ENCODE data around the gene AP5S1.
"Not testable (repeated sequence)": the region's sequence is repeated elsewhere in the genome, so short reads cannot be mapped to it uniquely, and the experiment has no call there.

AP5S1 gene

DNA sequence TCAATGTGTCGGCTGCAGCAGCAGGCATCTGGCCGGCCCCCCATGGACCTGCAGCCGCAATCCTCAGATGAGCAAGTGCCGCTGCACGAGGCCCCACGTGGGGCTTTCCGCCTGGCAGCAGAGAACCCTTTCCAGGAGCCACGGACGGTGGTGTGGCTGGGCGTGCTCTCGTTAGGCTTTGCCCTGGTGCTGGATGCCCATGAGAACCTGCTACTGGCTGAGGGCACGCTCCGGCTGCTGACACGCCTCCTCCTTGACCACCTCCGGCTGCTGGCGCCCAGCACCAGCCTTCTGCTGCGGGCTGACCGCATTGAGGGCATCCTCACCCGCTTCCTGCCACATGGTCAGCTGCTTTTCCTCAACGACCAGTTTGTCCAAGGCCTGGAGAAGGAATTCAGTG, 3.5 kb downstream of the AP5S1 start:
- H3K4ac ChIP-seq (ENCODE audit: low read depth, low read length), result no peak overlapping the region
- H3K36me3 ChIP-seq (ENCODE audit: control insufficient read depth, insufficient read depth, low read length), result no peaks in the 10 kb centered on the region
- no peak overlapping the region for H2BK5ac ChIP-seq (ENCODE audit: low read length)
- H2BK120ac ChIP-seq (ENCODE audit: low read depth, low read length), result no peak overlapping the region
- DNase-seq, result no peak
- H3K18ac ChIP-seq (ENCODE audit: low read length), result no peak overlapping the region
- no peak overlapping the region for H3K56ac ChIP-seq (ENCODE audit: low read length)
- H3K9ac ChIP-seq (ENCODE audit: low read length), result no peak overlapping the region
- no peaks in the 10 kb centered on the region for H3K27me3 ChIP-seq (ENCODE audit: insufficient read depth, low read length, poor library complexity)
- no peaks in the 10 kb centered on the region for H3K79me2 ChIP-seq (ENCODE audit: control insufficient read depth, insufficient read depth, low read length)
- H3K27ac ChIP-seq (ENCODE audit: low read depth, low read length), result no peak overlapping the region
- H3K4me2 ChIP-seq (ENCODE audit: low read length), result no peak overlapping the region
- H3K4me3 ChIP-seq (ENCODE audit: low read length), result no peak overlapping the region
- H2BK15ac ChIP-seq (replicated peaks; ENCODE audit: low read depth), result no peak overlapping the region
- WGBS (ENCODE audit: extremely low coverage, insufficient coverage, low lambda C conversion rate), result no CpG with 5 or more reads among the region's 20 CpGs
- H3K4me1 ChIP-seq (ENCODE audit: control insufficient read depth, low read depth, low read length), result no peaks in the 10 kb centered on the region
- no peak overlapping the region for H2AK5ac ChIP-seq (ENCODE audit: low read length)
- H4K8ac ChIP-seq (ENCODE audit: low read depth, low read length), result no peak overlapping the region
- no peak overlapping the region for H4K5ac ChIP-seq (ENCODE audit: low read length)
- H3K23ac ChIP-seq (ENCODE audit: low read length), result no peak overlapping the region
- no peaks in the 10 kb centered on the region for H3K79me1 ChIP-seq (ENCODE audit: low read length)

DNA sequence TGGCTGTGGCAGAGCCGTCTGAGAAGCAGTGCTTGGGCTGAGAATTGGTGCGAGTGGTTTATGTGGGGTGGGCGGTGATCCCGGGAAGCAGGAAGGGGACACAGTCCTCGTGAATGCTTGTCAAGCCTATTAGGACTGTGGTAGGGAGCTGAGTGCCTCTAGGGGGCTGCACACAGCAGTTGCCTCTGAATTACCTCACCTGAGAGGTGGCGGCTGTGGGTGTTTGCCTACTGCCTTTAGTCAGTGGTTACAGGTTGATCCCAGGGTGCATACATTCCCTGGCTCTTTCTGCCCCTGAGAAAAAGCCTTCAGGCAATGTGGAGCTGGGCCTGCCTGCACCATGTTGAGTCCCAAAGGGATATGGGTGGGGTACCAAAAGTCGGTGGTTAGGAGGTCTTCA, 5.2 kb downstream of the AP5S1 start:
- no peak overlapping the region for H3K23ac ChIP-seq (ENCODE audit: low read length)
- no peaks in the 10 kb centered on the region for H3K79me2 ChIP-seq (ENCODE audit: control insufficient read depth, insufficient read depth, low read length)
- H3K4me2 ChIP-seq (ENCODE audit: low read length), result no peak overlapping the region
- no peaks in the 10 kb centered on the region for H3K79me1 ChIP-seq (ENCODE audit: low read length)
- H3K27me3 ChIP-seq (ENCODE audit: insufficient read depth, low read length, poor library complexity), result no peaks in the 10 kb centered on the region
- no peak overlapping the region for H3K56ac ChIP-seq (ENCODE audit: low read length)
- H2BK15ac ChIP-seq (replicated peaks; ENCODE audit: low read depth), result no peak overlapping the region
- no peak overlapping the region for H4K8ac ChIP-seq (ENCODE audit: low read depth, low read length)
- no peak overlapping the region for H2AK5ac ChIP-seq (ENCODE audit: low read length)
- H3K27ac ChIP-seq (ENCODE audit: low read depth, low read length), result no peak overlapping the region
- peak; percentile 55 for DNase-seq
- H2BK5ac ChIP-seq (ENCODE audit: low read length), result no peak overlapping the region
- no peak overlapping the region for H3K4me3 ChIP-seq (ENCODE audit: low read length)
- H3K36me3 ChIP-seq (ENCODE audit: control insufficient read depth, insufficient read depth, low read length), result no peaks in the 10 kb centered on the region
- no CpG with 5 or more reads among the region's 7 CpGs for WGBS (ENCODE audit: extremely low coverage, insufficient coverage, low lambda C conversion rate)
- no peak overlapping the region for H2BK120ac ChIP-seq (ENCODE audit: low read depth, low read length)
- H3K18ac ChIP-seq (ENCODE audit: low read length), result no peak overlapping the region
- no peak overlapping the region for H4K5ac ChIP-seq (ENCODE audit: low read length)
- no peak overlapping the region for H3K9ac ChIP-seq (ENCODE audit: low read length)
- no peak overlapping the region for H3K4ac ChIP-seq (ENCODE audit: low read depth, low read length)
- no peaks in the 10 kb centered on the region for H3K4me1 ChIP-seq (ENCODE audit: control insufficient read depth, low read depth, low read length)

DNA sequence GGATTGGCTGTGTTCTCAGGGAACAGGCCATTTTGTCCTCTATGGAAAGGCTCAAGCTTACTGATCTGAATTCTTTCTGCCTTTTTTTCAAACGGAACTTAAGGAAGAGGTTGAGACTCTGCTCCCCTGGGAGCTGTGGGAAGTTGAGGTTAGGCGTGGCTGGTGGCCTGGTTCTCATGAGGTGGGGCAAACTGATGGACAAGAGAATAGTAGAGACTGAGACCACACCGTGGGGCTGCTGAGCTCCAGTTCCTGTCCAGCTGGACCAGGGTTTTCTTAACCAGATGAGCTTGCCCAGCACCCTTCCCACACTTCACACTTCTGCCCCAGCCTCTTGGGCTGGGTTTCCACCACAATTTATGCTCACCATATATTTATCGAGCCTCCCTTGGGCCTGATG, 6.1 kb downstream of the AP5S1 start:
- no peaks in the 10 kb centered on the region for H3K79me2 ChIP-seq (ENCODE audit: control insufficient read depth, insufficient read depth, low read length)
- H3K9ac ChIP-seq (ENCODE audit: low read length), result no peak overlapping the region
- H3K27ac ChIP-seq (ENCODE audit: low read depth, low read length), result no peak overlapping the region
- no peak overlapping the region for H2AK5ac ChIP-seq (ENCODE audit: low read length)
- H3K4me2 ChIP-seq (ENCODE audit: low read length), result no peak overlapping the region
- no peak overlapping the region for H2BK120ac ChIP-seq (ENCODE audit: low read depth, low read length)
- H4K5ac ChIP-seq (ENCODE audit: low read length), result no peak overlapping the region
- H2BK5ac ChIP-seq (ENCODE audit: low read length), result no peak overlapping the region
- no peaks in the 10 kb centered on the region for H3K4me1 ChIP-seq (ENCODE audit: control insufficient read depth, low read depth, low read length)
- WGBS (ENCODE audit: extremely low coverage, insufficient coverage, low lambda C conversion rate), result no CpG with 5 or more reads among the region's 4 CpGs
- H3K27me3 ChIP-seq (ENCODE audit: insufficient read depth, low read length, poor library complexity), result no peaks in the 10 kb centered on the region
- no peak overlapping the region for H3K56ac ChIP-seq (ENCODE audit: low read length)
- H4K8ac ChIP-seq (ENCODE audit: low read depth, low read length), result no peak overlapping the region
- no peaks in the 10 kb centered on the region for H3K79me1 ChIP-seq (ENCODE audit: low read length)
- H3K4me3 ChIP-seq (ENCODE audit: low read length), result no peak overlapping the region
- no peak for DNase-seq
- no peaks in the 10 kb centered on the region for H3K36me3 ChIP-seq (ENCODE audit: control insufficient read depth, insufficient read depth, low read length)
- H3K4ac ChIP-seq (ENCODE audit: low read depth, low read length), result no peak overlapping the region
- H3K18ac ChIP-seq (ENCODE audit: low read length), result no peak overlapping the region
- no peak overlapping the region for H3K23ac ChIP-seq (ENCODE audit: low read length)
- H2BK15ac ChIP-seq (replicated peaks; ENCODE audit: low read depth), result no peak overlapping the region

DNA sequence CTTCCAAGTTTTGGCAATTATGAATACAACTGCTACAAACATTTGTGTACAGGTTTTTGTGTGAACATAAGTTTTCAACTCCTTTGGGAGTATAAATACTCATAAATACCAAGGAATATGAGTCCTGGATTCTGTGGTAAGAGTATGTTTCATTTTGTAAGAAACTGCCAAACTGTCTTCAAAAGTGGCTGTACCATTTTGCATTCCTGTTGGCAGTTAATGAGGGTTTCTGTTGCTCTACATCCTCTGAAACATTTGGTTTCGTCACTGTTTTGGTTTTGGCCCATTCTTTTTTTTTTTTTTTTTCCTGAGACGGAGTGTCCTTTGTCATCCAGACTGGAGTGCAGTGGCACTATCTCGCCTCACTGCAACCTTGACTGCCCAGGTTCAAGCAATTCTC, 8.5 kb downstream of the AP5S1 start:
- Histone ChIP-seq H4K8ac (ENCODE audit: low read depth, low read length) (no peak overlapping the region), H2BK15ac (replicated peaks; ENCODE audit: low read depth) (no peak overlapping the region), H3K27ac (ENCODE audit: low read depth, low read length) (no peak overlapping the region), H2BK5ac (ENCODE audit: low read length) (no peak overlapping the region), H3K79me1 (ENCODE audit: low read length) (no peaks in the 10 kb centered on the region), H2AK5ac (ENCODE audit: low read length) (no peak overlapping the region), H3K4me2 (ENCODE audit: low read length) (no peak overlapping the region), H3K4me3 (ENCODE audit: low read length) (no peak overlapping the region), H3K27me3 (ENCODE audit: insufficient read depth, low read length, poor library complexity) (no peaks in the 10 kb centered on the region), H2BK120ac (ENCODE audit: low read depth, low read length) (no peak overlapping the region), H3K4ac (ENCODE audit: low read depth, low read length) (no peak overlapping the region), H3K18ac (ENCODE audit: low read length) (no peak overlapping the region), H3K79me2 (ENCODE audit: control insufficient read depth, insufficient read depth, low read length) (no peaks in the 10 kb centered on the region), H3K56ac (ENCODE audit: low read length) (no peak overlapping the region), H3K4me1 (ENCODE audit: control insufficient read depth, low read depth, low read length) (no peaks in the 10 kb centered on the region), H3K23ac (ENCODE audit: low read length) (no peak overlapping the region), H3K9ac (ENCODE audit: low read length) (no peak overlapping the region), H4K5ac (ENCODE audit: low read length) (no peak overlapping the region), H3K36me3 (ENCODE audit: control insufficient read depth, insufficient read depth, low read length) (no peaks in the 10 kb centered on the region)
- WGBS (ENCODE audit: extremely low coverage, insufficient coverage, low lambda C conversion rate), result no CpG with 5 or more reads among the region's 3 CpGs
- no peak for DNase-seq

DNA sequence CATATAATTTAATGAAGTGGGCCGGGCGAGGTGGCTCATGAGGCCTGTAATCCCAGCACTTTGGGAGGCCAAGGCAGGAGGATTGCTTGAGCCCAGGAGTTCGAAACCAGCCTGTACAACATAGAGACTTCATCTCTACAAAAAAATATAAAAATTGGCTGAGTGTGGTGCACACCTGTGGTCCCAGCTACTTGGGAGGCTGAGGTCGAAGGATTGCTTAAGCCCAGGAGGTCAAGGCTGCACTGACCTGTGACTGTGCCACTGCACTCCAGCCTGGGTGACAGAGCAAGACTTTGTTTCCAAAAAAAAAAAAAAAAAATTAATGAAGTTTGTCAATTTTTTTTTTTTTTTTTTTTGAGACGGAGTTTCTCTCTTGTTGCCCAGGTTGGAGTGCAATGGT, 9.5 kb downstream of the AP5S1 start:
- not testable (repeated sequence) for H3K18ac ChIP-seq (ENCODE audit: low read length); H2BK120ac ChIP-seq (ENCODE audit: low read depth, low read length); H3K56ac ChIP-seq (ENCODE audit: low read length); H3K79me1 ChIP-seq (ENCODE audit: low read length); H2BK5ac ChIP-seq (ENCODE audit: low read length); H3K23ac ChIP-seq (ENCODE audit: low read length); H2AK5ac ChIP-seq (ENCODE audit: low read length); H3K4me3 ChIP-seq (ENCODE audit: low read length); H3K27me3 ChIP-seq (ENCODE audit: insufficient read depth, low read length, poor library complexity); H3K27ac ChIP-seq (ENCODE audit: low read depth, low read length); H2BK15ac ChIP-seq (replicated peaks; ENCODE audit: low read depth); H3K36me3 ChIP-seq (ENCODE audit: control insufficient read depth, insufficient read depth, low read length); H3K4me2 ChIP-seq (ENCODE audit: low read length); H4K8ac ChIP-seq (ENCODE audit: low read depth, low read length); H3K4ac ChIP-seq (ENCODE audit: low read depth, low read length); H3K79me2 ChIP-seq (ENCODE audit: control insufficient read depth, insufficient read depth, low read length); H3K9ac ChIP-seq (ENCODE audit: low read length); H4K5ac ChIP-seq (ENCODE audit: low read length); H3K4me1 ChIP-seq (ENCODE audit: control insufficient read depth, low read depth, low read length); DNase-seq
- no CpG with 5 or more reads among the region's 5 CpGs for WGBS (ENCODE audit: extremely low coverage, insufficient coverage, low lambda C conversion rate)

DNA sequence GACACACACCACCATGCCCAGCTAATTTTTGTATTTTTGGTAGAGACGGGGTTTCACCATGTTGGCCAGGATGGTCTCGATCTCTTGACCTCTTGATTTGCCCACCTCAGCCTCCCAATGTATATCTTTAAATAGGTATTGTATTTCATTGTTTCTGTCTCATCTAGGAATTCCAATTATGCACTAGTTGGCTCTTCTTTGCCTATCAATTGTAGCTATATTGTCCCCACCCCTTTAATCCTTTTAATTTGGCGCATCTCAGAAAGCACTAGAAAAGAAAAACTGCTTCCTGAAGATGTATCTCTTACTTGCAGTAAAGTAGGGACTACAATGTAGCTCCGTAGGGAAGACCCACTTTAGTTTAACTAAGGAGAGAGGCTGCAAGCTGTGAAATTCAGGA, 15.8 kb downstream of the AP5S1 start:
- Histone ChIP-seq H3K4me3 (ENCODE audit: low read length) (no peak overlapping the region), H3K27ac (ENCODE audit: low read depth, low read length) (no peak overlapping the region), H3K79me2 (ENCODE audit: control insufficient read depth, insufficient read depth, low read length) (no peaks in the 10 kb centered on the region), H3K79me1 (ENCODE audit: low read length) (no peaks in the 10 kb centered on the region), H2AK5ac (ENCODE audit: low read length) (no peak overlapping the region), H3K23ac (ENCODE audit: low read length) (no peak overlapping the region), H2BK120ac (ENCODE audit: low read depth, low read length) (no peak overlapping the region), H3K4me2 (ENCODE audit: low read length) (no peak overlapping the region), H3K56ac (ENCODE audit: low read length) (no peak overlapping the region), H3K9ac (ENCODE audit: low read length) (no peak overlapping the region), H3K4me1 (ENCODE audit: control insufficient read depth, low read depth, low read length) (no peaks in the 10 kb centered on the region), H3K18ac (ENCODE audit: low read length) (no peak overlapping the region), H2BK5ac (ENCODE audit: low read length) (no peak overlapping the region), H4K8ac (ENCODE audit: low read depth, low read length) (no peak overlapping the region), H2BK15ac (replicated peaks; ENCODE audit: low read depth) (no peak overlapping the region), H3K4ac (ENCODE audit: low read depth, low read length) (no peak overlapping the region), H3K27me3 (ENCODE audit: insufficient read depth, low read length, poor library complexity) (no peaks in the 10 kb centered on the region), H4K5ac (ENCODE audit: low read length) (no peak overlapping the region), H3K36me3 (ENCODE audit: control insufficient read depth, insufficient read depth, low read length) (no peaks in the 10 kb centered on the region)
- no CpG with 5 or more reads among the region's 4 CpGs for WGBS (ENCODE audit: extremely low coverage, insufficient coverage, low lambda C conversion rate)
- no peak for DNase-seq
